OCI-LY7 (cell line): ENCODE results near the gene HACD2. TPM values are rescaled to one million over a fixed set of nuclear protein-coding genes. Genes with fewer than 3 reads are reported as not detected.
"Not testable (repeated sequence)": the region's sequence is repeated elsewhere in the genome, so short reads cannot be mapped to it uniquely, and the experiment has no call there.

Experiments used
- BruUV-seq: library from RNA; stranded (reverse); fragments of 400-500 nt; replicated peaks from 2 replicates; lab custom pipeline; 2021; lab: Mats Ljungman, UMichigan
- CTCF ChIA-PET: fragments of 300-600 bp; sonication (Branson Sonifier 250); formaldehyde crosslinking; loops from one replicate; lab custom pipeline; 2022; ENCODE audit warnings: antibody characterized with exemption; ENCODE audit not compliant: unreplicated experiment; lab: Charles Lee
- POLR2A ChIA-PET: fragments of 300-600 bp; sonication (Branson Sonifier 250); formaldehyde crosslinking; loops from one replicate; lab custom pipeline; 2022; ENCODE audit warnings: antibody characterized with exemption; lab: Charles Lee
- DNase-seq: peaks from one replicate; pipeline ENCODE4 v3.0.0-alpha.2; 2015; ENCODE audit warnings: low spot score
- H2AFZ ChIP-seq: fragments of 200-600 bp; sonication (generic), shearing (Covaris generic); 2 replicates; pipeline ENCODE4 v1.6.1; 2014; ENCODE audit warnings: mild to moderate bottlenecking, antibody characterized with exemption, low read length, moderate library complexity
- H3K27ac ChIP-seq: fragments of 200-600 bp; sonication (generic); 2 replicates; pipeline ENCODE4 v1.5.1; 2014; ENCODE audit warnings: mixed run types, low read depth, mild to moderate bottlenecking, moderate library complexity, low read length, inconsistent platforms; ENCODE audit not compliant: poor library complexity, severe bottlenecking
- H3K36me3 ChIP-seq: fragments of 200-600 bp; sonication (generic); 2 replicates; pipeline ENCODE4 v1.6.1; 2014; ENCODE audit warnings: mild to moderate bottlenecking, antibody characterized with exemption, low read length, moderate library complexity, mixed read lengths; ENCODE audit not compliant: insufficient read depth
- H3K4me1 ChIP-seq: fragments of 200-600 bp; sonication (generic); 2 replicates; pipeline ENCODE4 v1.5.1; 2014; ENCODE audit warnings: mild to moderate bottlenecking, low read length; ENCODE audit not compliant: insufficient read depth, poor library complexity, severe bottlenecking
- H3K4me2 ChIP-seq: fragments of 200-600 bp; sonication (generic); 2 replicates; pipeline ENCODE4 v1.6.1; 2014; ENCODE audit warnings: mild to moderate bottlenecking, low read length
- H3K4me3 ChIP-seq: fragments of 200-600 bp; sonication (generic); 2 replicates; pipeline ENCODE4 v1.5.1; 2014; ENCODE audit warnings: mild to moderate bottlenecking, low read depth, low read length; ENCODE audit not compliant: poor library complexity, severe bottlenecking
- H3K79me2 ChIP-seq: fragments of 200-600 bp; sonication (generic); 2 replicates; pipeline ENCODE4 v1.6.1; 2016; ENCODE audit warnings: low read depth, mild to moderate bottlenecking, low read length, moderate library complexity, mixed read lengths; ENCODE audit not compliant: insufficient read depth
- H3K9me2 ChIP-seq: fragments of 200-600 bp; sonication (generic); 2 replicates; pipeline ENCODE4 v1.6.1; 2016; ENCODE audit warnings: mild to moderate bottlenecking, low read length, mixed read lengths; ENCODE audit not compliant: insufficient read depth
- H3K9me3 ChIP-seq: fragments of 200-600 bp; sonication (generic); 2 replicates; pipeline ENCODE4 v1.6.1; 2014; ENCODE audit warnings: mild to moderate bottlenecking, mixed run types, low read length, mixed read lengths
- H4K20me1 ChIP-seq: fragments of 200-600 bp; sonication (generic); 2 replicates; pipeline ENCODE4 v1.6.1; 2014; ENCODE audit warnings: mild to moderate bottlenecking, antibody characterized with exemption, low read length, moderate library complexity, mixed read lengths; ENCODE audit not compliant: insufficient read depth
- EZH2phosphoT487 ChIP-seq: fragments of 200-600 bp; sonication (generic); IDR thresholded peaks from 2 replicates; pipeline ENCODE4 v1.6.1; 2018; ENCODE audit warnings: low read depth, borderline replicate concordance, mild to moderate bottlenecking, mixed run types, antibody characterized with exemption, low read length, moderate library complexity, mixed read lengths
- intact Hi-C: fragments of 100-400 bp; cut with micrococcal nuclease; formaldehyde crosslinking; loops from one replicate; pipeline ENCODE4 v1.10.0; 2022; ENCODE audit not compliant: unreplicated experiment
- total RNA-seq, 2 experiments: library from RNA; depleted of rRNA in 1 of 2; stranded (reverse); fragments of >200 nt in 1 of 2; shearing (Covaris generic) in 1 of 2; gene quantifications; 2 replicates each; pipeline ENCODE4 v1.2.3, GENCODE V29; 2014 to 2022
- TF ChIP-seq, protein P1 (sequence below): fragments of 200-600 bp; sonication (generic); conservative IDR thresholded peaks from 2 replicates; pipeline ENCODE4 v1.5.1; 2014; ENCODE audit warnings: mild to moderate bottlenecking, antibody characterized with exemption, low read length, moderate library complexity, mixed read lengths

The HACD2 gene
- total RNA-seq, 2 experiments from 2014 or later: 10.2 to 22.5 TPM

DNA sequence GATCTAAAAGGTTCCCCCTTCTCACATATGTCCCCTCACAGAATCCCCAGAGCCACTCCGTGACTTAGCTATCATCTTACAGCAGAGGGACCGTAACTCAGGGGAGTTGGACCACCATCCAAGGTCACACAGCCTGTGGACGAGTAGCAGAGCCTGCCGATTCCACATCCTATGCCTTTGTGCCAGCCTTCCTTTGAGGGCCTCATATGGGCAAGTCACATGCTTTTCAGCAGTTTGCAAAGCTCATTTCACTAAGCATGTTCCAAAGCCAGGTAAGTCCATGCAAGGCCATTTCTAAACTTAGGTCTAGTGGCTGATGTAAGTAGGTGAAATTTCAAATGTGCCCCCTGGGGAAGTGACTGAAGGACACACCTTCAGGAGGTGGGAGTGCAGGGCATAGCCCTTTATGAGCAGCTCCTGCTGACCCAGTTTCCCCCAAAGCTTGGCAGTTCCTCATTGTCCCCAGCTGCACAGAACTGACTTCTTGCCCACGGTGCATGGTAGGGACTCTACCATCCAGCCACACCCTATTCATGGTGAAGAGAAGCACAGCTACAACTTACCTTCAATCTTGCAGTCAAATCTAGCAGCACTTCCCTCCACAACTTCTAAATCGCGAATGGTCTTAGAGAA, 33.3 kb upstream of the HACD2 start:
- H4K20me1 ChIP-seq: no peaks in the 10 kb centered on the region
- H3K4me2 ChIP-seq: no peak overlapping the region
- TF ChIP-seq, protein P1, sequence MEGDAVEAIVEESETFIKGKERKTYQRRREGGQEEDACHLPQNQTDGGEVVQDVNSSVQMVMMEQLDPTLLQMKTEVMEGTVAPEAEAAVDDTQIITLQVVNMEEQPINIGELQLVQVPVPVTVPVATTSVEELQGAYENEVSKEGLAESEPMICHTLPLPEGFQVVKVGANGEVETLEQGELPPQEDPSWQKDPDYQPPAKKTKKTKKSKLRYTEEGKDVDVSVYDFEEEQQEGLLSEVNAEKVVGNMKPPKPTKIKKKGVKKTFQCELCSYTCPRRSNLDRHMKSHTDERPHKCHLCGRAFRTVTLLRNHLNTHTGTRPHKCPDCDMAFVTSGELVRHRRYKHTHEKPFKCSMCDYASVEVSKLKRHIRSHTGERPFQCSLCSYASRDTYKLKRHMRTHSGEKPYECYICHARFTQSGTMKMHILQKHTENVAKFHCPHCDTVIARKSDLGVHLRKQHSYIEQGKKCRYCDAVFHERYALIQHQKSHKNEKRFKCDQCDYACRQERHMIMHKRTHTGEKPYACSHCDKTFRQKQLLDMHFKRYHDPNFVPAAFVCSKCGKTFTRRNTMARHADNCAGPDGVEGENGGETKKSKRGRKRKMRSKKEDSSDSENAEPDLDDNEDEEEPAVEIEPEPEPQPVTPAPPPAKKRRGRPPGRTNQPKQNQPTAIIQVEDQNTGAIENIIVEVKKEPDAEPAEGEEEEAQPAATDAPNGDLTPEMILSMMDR: no peak
- no peak for TF ChIP-seq EZH2phosphoT487
- no peak overlapping the region for H3K4me3 ChIP-seq
- H3K36me3 ChIP-seq: peaks cover 1% of the 10 kb centered on the region; the same call in 1 of the 2 replicates
- H3K27ac ChIP-seq: no peak overlapping the region
- BruUV-seq: no TSS peak
- H2AFZ ChIP-seq: no peak overlapping the region
- no peaks in the 10 kb centered on the region for H3K9me3 ChIP-seq
- H3K4me1 ChIP-seq: no peaks in the 10 kb centered on the region
- no peaks in the 10 kb centered on the region for H3K9me2 ChIP-seq
- DNase-seq: no peak
- CTCF ChIA-PET: interaction anchor here (0.6 kb wide), 1 partner anchor 921 kb away, joined by 3 read pairs; no protein-coding TSS in a partner anchor
- intact Hi-C loops: no loop called here
- H3K79me2 ChIP-seq: no peaks in the 10 kb centered on the region
- POLR2A ChIA-PET: no interaction called here

DNA sequence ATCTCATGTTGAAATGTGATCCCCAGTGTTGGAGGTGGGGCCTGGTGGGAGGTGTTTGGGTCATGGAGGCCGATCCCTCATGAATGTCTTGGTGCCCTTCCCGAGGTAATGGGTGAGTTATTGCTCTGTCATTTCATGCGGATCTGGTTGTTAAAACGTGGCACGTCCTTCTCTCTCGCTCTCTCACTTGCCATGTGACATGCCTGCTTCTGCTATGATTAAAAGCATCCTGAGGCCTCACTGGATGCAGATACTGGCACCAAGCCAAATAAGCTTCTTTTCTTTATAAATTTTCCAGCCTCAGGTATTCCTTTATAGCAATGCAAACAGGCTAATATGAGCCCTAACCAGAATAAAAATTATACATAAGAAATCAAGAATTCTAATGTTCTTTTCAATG, 31.7 kb upstream of the HACD2 start:
- intact Hi-C loops: no loop called here
- no peaks in the 10 kb centered on the region for H3K4me1 ChIP-seq
- H3K9me2 ChIP-seq: no peaks in the 10 kb centered on the region
- no peaks in the 10 kb centered on the region for H3K9me3 ChIP-seq
- BruUV-seq: no TSS peak
- no peak overlapping the region for H3K4me2 ChIP-seq
- H2AFZ ChIP-seq: no peak overlapping the region
- DNase-seq: no peak
- H4K20me1 ChIP-seq: no peaks in the 10 kb centered on the region
- ChIA-PET POLR2A (no interaction called here), CTCF (no interaction called here)
- H3K36me3 ChIP-seq: peaks cover 16% of the 10 kb centered on the region
- no peak overlapping the region for H3K4me3 ChIP-seq
- TF ChIP-seq, protein P1: no peak
- TF ChIP-seq EZH2phosphoT487: no peak
- H3K79me2 ChIP-seq: no peaks in the 10 kb centered on the region
- H3K27ac ChIP-seq: no peak overlapping the region

DNA sequence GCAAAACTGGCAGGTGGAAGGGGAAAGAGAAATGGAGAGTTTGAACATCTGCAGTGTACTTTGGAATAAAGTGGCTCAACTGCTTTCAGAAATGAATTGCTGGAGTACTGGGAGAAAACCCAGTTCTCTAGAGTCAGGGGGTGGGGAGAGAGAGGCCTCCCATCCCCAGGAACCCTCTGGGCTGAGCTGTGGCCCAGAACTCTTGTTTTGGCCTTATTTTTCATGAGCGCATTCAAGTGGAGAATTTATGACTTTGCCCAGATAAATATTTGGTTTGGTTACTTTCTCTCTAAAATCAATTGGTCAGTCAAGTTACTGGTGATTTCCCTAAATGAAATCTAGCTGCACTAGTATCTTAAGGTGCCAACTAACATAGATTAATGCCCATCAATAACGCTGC, 28.7 kb upstream of the HACD2 start:
- no TSS peak for BruUV-seq
- Histone ChIP-seq H3K4me2 (no peak overlapping the region), H3K4me1 (peaks cover 14% of the 10 kb centered on the region), H3K36me3 (peaks cover 24% of the 10 kb centered on the region), H3K27ac (no peak overlapping the region), H3K79me2 (no peaks in the 10 kb centered on the region), H3K9me2 (no peaks in the 10 kb centered on the region), H3K9me3 (no peaks in the 10 kb centered on the region), H3K4me3 (no peak overlapping the region), H2AFZ (no peak overlapping the region), H4K20me1 (no peaks in the 10 kb centered on the region)
- no peak for DNase-seq
- POLR2A ChIA-PET: interaction anchor here (0.7 kb wide), 1 partner anchor 365 kb away, joined by 4 read pairs; no protein-coding TSS in a partner anchor
- intact Hi-C loops: no loop called here
- CTCF ChIA-PET: no interaction called here
- TF ChIP-seq EZH2phosphoT487: no peak

DNA sequence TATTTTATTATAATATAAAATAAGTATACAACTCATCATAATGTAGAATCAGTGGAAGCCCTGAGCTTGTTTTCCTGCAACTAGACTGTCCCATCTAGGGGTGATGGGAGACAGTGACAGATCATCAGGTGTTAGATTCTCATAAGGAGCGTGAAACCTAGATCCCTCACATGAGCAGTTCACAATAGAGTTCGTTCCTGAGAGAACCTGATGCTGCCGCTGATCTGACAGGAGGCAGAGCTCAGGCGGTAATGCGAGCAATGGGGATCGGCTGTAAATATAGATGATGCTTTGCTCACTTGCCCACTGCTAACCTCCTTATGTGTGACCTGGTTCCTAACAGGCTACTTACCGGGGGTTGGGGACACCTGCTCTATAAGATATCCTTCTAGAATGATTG, 26.8 kb upstream of the HACD2 start:
- H3K27ac ChIP-seq, H3K4me2 ChIP-seq, BruUV-seq, H2AFZ ChIP-seq, CTCF ChIA-PET, DNase-seq, intact Hi-C loops, H3K9me2 ChIP-seq, H3K4me3 ChIP-seq, POLR2A ChIA-PET, H3K9me3 ChIP-seq, H3K79me2 ChIP-seq, H4K20me1 ChIP-seq: not testable (repeated sequence)
- Histone ChIP-seq H3K36me3 (peaks cover 29% of the 10 kb centered on the region), H3K4me1 (peaks cover 18% of the 10 kb centered on the region)
